Skeletal muscle tissue (tissue), 4 donors: ENCODE measurements around the gene SLC12A9. TPM values are rescaled to one million over a fixed set of nuclear protein-coding genes. Genes with fewer than 3 reads are reported as not detected.

Source experiments
- H3K27ac ChIP-seq: one replicate; pipeline ENCODE4 v1.7.0; 2013; ENCODE audit warnings: mild to moderate bottlenecking, low read depth, low read length, inconsistent platforms
- H3K27me3 ChIP-seq, 3 donors: one replicate each; pipeline ENCODE4 v1.7.0; 2013; ENCODE audit warnings: low read length in 3 of 3; ENCODE audit not compliant: control insufficient read depth in 3 of 3, insufficient read depth in 3 of 3
- H3K36me3 ChIP-seq, 3 donors: one replicate each; pipeline ENCODE4 v1.7.0; 2013; ENCODE audit warnings: low read length in 3 of 3; ENCODE audit not compliant: control insufficient read depth in 3 of 3, insufficient read depth in 3 of 3
- H3K4me1 ChIP-seq, 3 donors: one replicate each; pipeline ENCODE4 v1.7.0; 2013; ENCODE audit warnings: low read length in 3 of 3, mild to moderate bottlenecking in 3 of 3; ENCODE audit not compliant: control insufficient read depth in 3 of 3, insufficient read depth in 3 of 3
- H3K4me3 ChIP-seq, 3 donors: one replicate each; pipeline ENCODE4 v1.7.0; 2013; ENCODE audit warnings: low read length in 3 of 3
- H3K9ac ChIP-seq, 3 donors: one replicate each; pipeline ENCODE4 v1.7.0; 2013; ENCODE audit warnings: low read length in 3 of 3, mild to moderate bottlenecking in 3 of 3, moderate library complexity in 2 of 3, low read depth in 1 of 3
- H3K9me3 ChIP-seq, 3 donors: one replicate each; pipeline ENCODE4 v1.7.0; 2013; ENCODE audit warnings: low read length in 3 of 3; ENCODE audit not compliant: control insufficient read depth in 3 of 3
- total RNA-seq: library from RNA; depleted of rRNA; stranded (reverse); fragments of >200 nt; gene quantifications from one replicate; pipeline ENCODE4 v1.2.3, GENCODE V29; 2014
- donor health status: Osteomylitis.

SLC12A9 gene
- total RNA-seq, 1 donor from 2014 or later = 24.5 TPM

- Histone ChIP-seq H3K9ac (no peak overlapping the region), H3K36me3 (peaks cover 45 to 51% (median 49%) of the 10 kb centered on the region in 3 donors), H3K27me3 (no peaks in the 10 kb centered on the region), H3K4me3 (no peak overlapping the region), H3K9me3 (no peaks in the 10 kb centered on the region), H3K27ac (no peak overlapping the region), H3K4me1 (peaks cover 16 to 34% (median 31%) of the 10 kb centered on the region in 3 donors)
Measured at GRCh38 chr7:100879685-100880261, 27.3 kb downstream of the SLC12A9 start.

DNA sequence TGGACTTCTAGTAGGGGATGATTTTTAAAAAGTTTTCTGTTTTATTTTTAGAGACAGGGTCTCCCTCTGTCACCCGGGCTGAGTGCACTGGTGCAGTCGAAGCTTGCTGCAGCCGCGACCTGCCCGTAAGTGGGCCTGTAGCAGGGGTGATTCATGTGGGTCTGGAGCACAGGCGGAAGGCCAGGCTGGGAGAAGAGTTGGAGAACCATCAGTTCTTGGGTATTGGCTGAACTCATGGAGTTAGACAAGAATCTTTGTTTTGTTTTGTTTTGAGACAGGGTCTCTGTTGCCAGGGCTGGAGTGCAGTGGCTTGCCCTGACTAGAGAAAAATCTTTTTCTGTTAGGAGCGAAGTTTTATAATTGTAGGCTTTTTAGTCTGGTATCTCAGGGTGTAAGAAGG, 28.1 kb downstream of the SLC12A9 start:
- Histone ChIP-seq H3K4me3 (no peak overlapping the region), H3K9me3 (no peaks in the 10 kb centered on the region), H3K4me1 (peaks cover 14 to 31% (median 28%) of the 10 kb centered on the region in 3 donors), H3K27ac (no peak overlapping the region), H3K9ac (no peak overlapping the region), H3K36me3 (peaks cover 54 to 60% (median 58%) of the 10 kb centered on the region in 3 donors), H3K27me3 (no peaks in the 10 kb centered on the region)

DNA sequence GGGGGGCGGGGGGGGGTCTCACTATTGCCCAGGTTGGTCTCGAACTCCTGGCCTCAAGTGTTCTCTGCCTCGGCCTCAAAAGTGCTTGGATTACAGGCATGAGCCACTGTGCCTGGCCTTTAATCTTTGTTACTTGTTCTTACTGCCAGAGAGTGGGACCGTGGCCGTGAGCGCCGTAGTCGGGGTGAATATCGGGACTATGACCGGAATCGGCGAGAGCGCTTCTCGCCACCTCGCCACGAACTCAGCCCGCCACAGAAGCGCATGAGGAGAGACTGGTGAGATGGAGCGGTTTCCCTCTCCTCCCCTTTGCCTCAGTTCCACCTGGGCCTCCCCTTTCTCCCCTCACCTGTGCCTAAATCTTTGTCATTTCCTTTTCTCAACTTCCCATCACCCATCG, 28.6 kb downstream of the SLC12A9 start:
- Histone ChIP-seq H3K4me1 (peaks cover 9 to 26% (median 25%) of the 10 kb centered on the region in 3 donors), H3K9ac (no peak overlapping the region), H3K4me3 (no peak overlapping the region), H3K27ac (no peak overlapping the region), H3K27me3 (no peaks in the 10 kb centered on the region), H3K36me3 (peaks cover 59 to 64% (median 63%) of the 10 kb centered on the region in 3 donors), H3K9me3 (no peaks in the 10 kb centered on the region)

DNA sequence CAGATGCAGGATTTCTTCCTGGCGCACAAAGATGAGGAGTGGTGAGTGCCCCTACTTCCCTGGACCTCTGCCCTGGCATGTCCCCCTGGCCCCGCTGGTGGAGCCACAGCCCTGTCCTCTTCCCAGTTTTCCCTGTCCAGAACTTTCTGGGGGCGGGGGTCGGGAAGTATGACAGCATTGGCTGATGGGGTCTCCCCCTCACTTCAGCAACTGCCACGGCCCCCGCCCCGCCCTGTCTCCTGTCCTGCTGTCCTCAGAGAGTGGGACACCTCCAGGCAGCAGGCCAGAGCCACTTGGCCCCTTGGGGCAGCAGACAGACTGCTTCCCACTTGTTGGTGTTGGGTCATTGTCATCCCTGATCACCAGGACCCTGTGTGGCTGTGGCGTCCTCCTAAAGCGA, 29.7 kb downstream of the SLC12A9 start:
- no peak overlapping the region for H3K9ac ChIP-seq
- no peak overlapping the region for H3K27ac ChIP-seq
- H3K27me3 ChIP-seq = no peaks in the 10 kb centered on the region
- H3K36me3 ChIP-seq = peaks cover 65 to 73% (median 71%) of the 10 kb centered on the region in 3 donors
- H3K4me3 ChIP-seq = no peak overlapping the region
- H3K4me1 ChIP-seq = peaks cover 0 to 24% (median 18%) of the 10 kb centered on the region in 3 donors
- H3K9me3 ChIP-seq = no peaks in the 10 kb centered on the region

DNA sequence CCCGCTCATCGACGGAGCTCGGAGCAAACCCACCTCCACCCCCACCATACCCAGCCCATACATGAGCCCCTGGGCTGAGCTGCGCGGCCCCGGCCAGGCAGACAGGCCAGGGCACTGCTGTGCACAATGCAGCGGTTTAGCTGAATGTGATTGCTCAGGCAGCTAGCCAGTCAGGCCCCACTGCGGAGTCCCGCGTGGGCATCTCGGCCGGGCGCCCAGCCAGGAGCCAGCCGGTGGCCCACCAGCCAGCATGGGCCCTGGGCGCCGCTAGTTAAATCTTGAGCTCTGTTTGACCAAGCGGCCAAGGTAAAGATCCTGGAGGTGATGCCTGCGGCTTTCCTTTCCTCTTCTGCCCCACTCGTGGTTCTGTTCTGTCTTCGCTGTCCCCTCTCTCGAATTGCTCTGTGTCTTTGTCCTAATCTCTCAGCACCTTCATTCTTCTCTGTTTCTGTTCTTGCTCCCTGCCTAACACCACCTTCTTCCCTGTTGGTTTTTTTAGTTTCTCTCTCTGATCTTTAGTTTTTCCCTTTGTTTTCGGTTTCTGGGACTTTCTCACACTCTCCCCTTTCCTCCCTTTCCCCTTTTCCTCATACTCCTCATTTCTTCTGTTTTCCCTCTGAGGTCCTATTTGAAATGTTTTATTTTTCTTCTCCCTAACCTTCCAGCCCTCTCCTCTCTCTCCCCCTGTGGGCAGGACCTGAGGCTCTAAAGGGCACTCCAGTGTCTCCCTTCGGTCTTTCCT, 30.4 kb downstream of the SLC12A9 start:
- Histone ChIP-seq H3K4me1 (peaks cover 3 to 28% (median 18%) of the 10 kb centered on the region in 3 donors), H3K9ac (no peak overlapping the region), H3K4me3 (no peak overlapping the region), H3K9me3 (no peaks in the 10 kb centered on the region), H3K27ac (no peak overlapping the region), H3K27me3 (no peaks in the 10 kb centered on the region), H3K36me3 (peaks cover 69 to 79% (median 75%) of the 10 kb centered on the region in 3 donors)

- H3K4me1 ChIP-seq = peaks cover 17 to 39% (median 25%) of the 10 kb centered on the region in 3 donors
- no peaks in the 10 kb centered on the region for H3K27me3 ChIP-seq
- no peaks in the 10 kb centered on the region for H3K9me3 ChIP-seq
- H3K9ac ChIP-seq = no peak overlapping the region
- H3K4me3 ChIP-seq = no peak overlapping the region
- no peak overlapping the region for H3K27ac ChIP-seq
- peaks cover 69 to 78% (median 74%) of the 10 kb centered on the region in 3 donors for H3K36me3 ChIP-seq
Measured at GRCh38 chr7:100884736-100885439, 32.4 kb downstream of the SLC12A9 start.

DNA sequence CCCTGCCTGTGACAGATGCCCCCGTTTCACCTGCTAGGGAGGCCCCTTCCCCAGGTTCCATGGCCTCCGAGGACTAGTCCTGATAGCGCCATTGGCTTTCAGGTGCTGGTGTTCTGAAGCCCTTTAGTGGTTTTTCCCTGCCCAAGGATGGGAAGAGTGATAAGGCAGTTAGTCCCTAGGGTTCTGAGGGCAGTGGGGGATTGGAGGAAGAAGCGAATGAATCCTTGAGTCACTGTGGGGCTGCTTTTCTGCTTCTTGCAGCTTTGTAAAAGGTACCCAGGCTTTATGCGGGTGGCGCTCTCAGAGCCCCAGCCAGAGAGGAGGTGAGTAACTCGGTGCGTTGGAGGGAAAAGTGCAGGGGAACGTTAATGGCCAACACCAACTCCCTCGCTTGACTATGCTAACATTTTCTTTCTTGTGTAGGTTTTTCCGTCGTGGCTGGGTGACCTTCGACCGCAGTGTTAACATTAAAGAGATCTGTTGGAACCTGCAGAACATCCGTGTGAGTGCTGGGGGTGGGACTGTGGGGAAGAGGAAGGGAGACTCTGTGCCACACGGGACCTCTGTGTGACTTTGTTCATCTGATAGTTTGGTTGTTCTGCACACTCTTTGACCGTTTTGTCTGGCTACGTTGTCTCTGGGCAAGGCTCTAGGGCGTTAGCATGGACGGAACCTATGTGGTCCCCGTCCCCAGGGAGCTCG, 33.1 kb downstream of the SLC12A9 start:
- H3K27me3 ChIP-seq = no peaks in the 10 kb centered on the region
- no peak overlapping the region for H3K4me3 ChIP-seq
- no peak overlapping the region for H3K9ac ChIP-seq
- peaks cover 21 to 44% (median 29%) of the 10 kb centered on the region in 3 donors for H3K4me1 ChIP-seq
- H3K9me3 ChIP-seq = no peaks in the 10 kb centered on the region
- H3K36me3 ChIP-seq = peaks cover 65 to 76% (median 73%) of the 10 kb centered on the region in 3 donors
- H3K27ac ChIP-seq = no peak overlapping the region

- Histone ChIP-seq H3K27me3 (no peaks in the 10 kb centered on the region), H3K27ac (no peak overlapping the region), H3K4me3 (no peak overlapping the region), H3K9me3 (no peaks in the 10 kb centered on the region), H3K4me1 (peaks cover 27 to 51% (median 37%) of the 10 kb centered on the region in 3 donors), H3K9ac (no peak overlapping the region), H3K36me3 (peaks cover 62 to 71% (median 69%) of the 10 kb centered on the region in 3 donors)
Measured at GRCh38 chr7:100886142-100886935, 33.8 kb downstream of the SLC12A9 start.

DNA sequence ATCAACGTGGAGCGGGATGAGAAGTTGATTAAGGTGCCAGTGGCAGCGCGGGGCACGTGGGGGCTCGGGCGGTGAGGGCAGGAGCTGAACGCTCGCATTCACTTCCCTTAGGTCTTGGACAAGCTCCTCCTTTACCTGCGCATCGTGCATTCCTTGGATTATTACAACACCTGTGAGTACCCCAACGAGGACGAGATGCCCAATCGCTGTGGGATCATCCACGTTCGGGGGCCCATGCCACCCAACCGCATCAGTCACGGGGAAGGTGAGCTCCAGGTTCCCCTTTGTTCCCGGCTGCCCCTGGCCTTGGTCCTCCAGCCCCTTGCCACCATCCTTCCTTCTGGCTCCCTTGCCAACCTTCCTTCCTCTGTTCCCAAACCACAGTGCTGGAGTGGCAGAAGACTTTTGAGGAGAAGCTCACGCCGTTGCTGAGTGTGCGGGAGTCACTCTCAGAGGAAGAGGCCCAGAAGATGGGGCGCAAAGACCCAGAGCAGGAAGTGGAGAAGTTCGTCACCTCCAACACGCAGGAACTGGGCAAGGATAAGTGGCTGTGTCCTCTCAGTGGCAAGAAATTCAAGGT, 34.5 kb downstream of the SLC12A9 start:
- no peak overlapping the region for H3K27ac ChIP-seq
- H3K36me3 ChIP-seq = peaks cover 58 to 64% (median 64%) of the 10 kb centered on the region in 3 donors
- peaks cover 30 to 51% (median 37%) of the 10 kb centered on the region in 3 donors for H3K4me1 ChIP-seq
- no peaks in the 10 kb centered on the region for H3K9me3 ChIP-seq
- H3K27me3 ChIP-seq = no peaks in the 10 kb centered on the region
- H3K4me3 ChIP-seq = no peak overlapping the region
- peak overlapping the region in 1 of 3 donors; percentile 20 for H3K9ac ChIP-seq
